K562 (cell line): ENCODE measurements around the gene UBAC2.

Experiments used
- CBX2 ChIP-seq: fragments of 200-600 bp; sonication (generic); IDR thresholded peaks from one replicate; pipeline ENCODE4 v1.6.1; 2012; ENCODE audit warnings: mild to moderate bottlenecking, low read length, inconsistent platforms; ENCODE audit not compliant: insufficient read depth, poor library complexity, severe bottlenecking
- CBX8 ChIP-seq: fragments of 200-600 bp; sonication (generic); IDR thresholded peaks from 2 replicates; pipeline ENCODE4 v1.6.1; 2012; ENCODE audit warnings: borderline replicate concordance, mixed run types, low read depth, mild to moderate bottlenecking, moderate library complexity, mixed read lengths, low read length, control low read depth, inconsistent platforms; ENCODE audit not compliant: poor library complexity, severe bottlenecking; ENCODE audit errors: extremely low read depth
- HMG20B ChIP-seq: fragments of 250-450 bp; sonication (Bioruptor Pico); IDR thresholded peaks from 2 replicates; pipeline ENCODE4 v1.5.0; 2021; ENCODE audit warnings: mild to moderate bottlenecking
- SAP30 ChIP-seq: fragments of 200-600 bp; sonication (generic); IDR thresholded peaks from 2 replicates; pipeline ENCODE4 v1.6.1; 2012; ENCODE audit warnings: borderline replicate concordance, low read depth, mild to moderate bottlenecking, moderate library complexity, low read length, control low read depth, inconsistent platforms; ENCODE audit not compliant: insufficient read depth, poor library complexity, severe bottlenecking
- ZNF143 ChIP-seq: sonication (generic); formaldehyde crosslinking; IDR thresholded peaks from 2 replicates; pipeline ENCODE4 v1.9.0; 2022; ENCODE audit warnings: mild to moderate bottlenecking, missing genetic modification reagents
- ZNF589 ChIP-seq: fragments of 200-800 bp; sonication (Bioruptor generic); IDR thresholded peaks from 2 replicates; pipeline ENCODE4 v1.6.1; 2016; ENCODE audit warnings: low read depth, missing genetic modification characterization, missing compliant biosample characterization
- ZNF764 ChIP-seq: fragments of 250-450 bp; sonication (Bioruptor Pico); IDR thresholded peaks from 2 replicates; pipeline ENCODE4 v1.4.0; 2020; ENCODE audit warnings: low read depth, mild to moderate bottlenecking, moderate library complexity
- TF ChIP-seq, protein P1 (sequence below): fragments of 450-650 bp; formaldehyde crosslinking; IDR thresholded peaks from 2 replicates; pipeline ENCODE4 v1.4.0; 2022; ENCODE audit warnings: missing genetic modification characterization
- TF ChIP-seq, protein P2 (sequence below): sonication (generic); formaldehyde crosslinking; IDR thresholded peaks from 2 replicates; pipeline ENCODE4 v1.8.0; 2022; ENCODE audit warnings: missing genetic modification reagents, mild to moderate bottlenecking, borderline replicate concordance
- TF ChIP-seq, protein P3 (sequence below): sonication (generic); formaldehyde crosslinking; IDR thresholded peaks from 2 replicates; pipeline ENCODE4 v1.9.0; 2022; ENCODE audit warnings: mild to moderate bottlenecking, missing genetic modification reagents
- TF ChIP-seq, protein P4 (sequence below), 3 experiments: IDR thresholded peaks in 2 of 3; conservative IDR thresholded peaks in 1 of 3; 2 replicates each; pipeline ENCODE4 v1.5.1; 2011 to 2012; ENCODE audit warnings: low read length in 3 of 3, mild to moderate bottlenecking in 3 of 3, control low read depth in 2 of 3, improper control_type of control experiment in 1 of 3, inconsistent platforms in 1 of 3, low read depth in 1 of 3, mixed read lengths in 1 of 3, moderate library complexity in 1 of 3; ENCODE audit not compliant: insufficient read depth in 2 of 3
- TF ChIP-seq, protein P5 (sequence below): sonication (generic); formaldehyde crosslinking; IDR thresholded peaks from 2 replicates; pipeline ENCODE4 v1.8.0; 2023; ENCODE audit warnings: mild to moderate bottlenecking, missing genetic modification reagents
- TF ChIP-seq, protein P6 (sequence below): sonication (generic); formaldehyde crosslinking; IDR thresholded peaks from 2 replicates; pipeline ENCODE4 v1.4.0; 2020; ENCODE audit warnings: mild to moderate bottlenecking, missing genetic modification reagents

DNA sequence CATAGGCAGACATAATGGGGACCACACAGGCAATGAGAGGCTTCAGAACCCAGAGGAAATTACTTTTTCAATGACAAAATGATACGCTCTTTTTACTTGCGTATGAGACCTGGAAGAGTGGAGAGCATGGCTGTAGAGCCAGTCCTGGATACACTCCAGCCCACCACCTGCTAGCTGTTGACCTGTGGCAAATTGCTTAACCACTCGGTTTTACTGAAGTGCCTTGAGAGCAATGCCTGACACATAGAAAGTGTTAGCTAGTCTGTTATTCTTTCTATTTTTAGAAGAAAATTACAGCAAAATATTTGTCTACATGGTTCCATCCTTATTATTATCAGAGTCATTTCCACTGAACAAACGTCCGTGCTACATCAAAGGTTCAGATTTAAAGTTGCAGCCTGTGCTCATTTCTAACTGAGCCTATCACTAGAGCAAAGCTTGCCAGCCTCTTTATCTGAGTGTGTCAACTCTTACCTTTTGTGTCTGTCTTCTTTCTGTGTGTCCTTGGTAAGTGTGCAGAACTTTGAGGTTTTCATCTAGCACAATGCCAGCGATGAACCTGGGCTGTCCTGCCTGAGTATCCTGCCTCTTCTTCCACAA is 116.1 kb downstream of the UBAC2 start:
- TF ChIP-seq, protein P1, sequence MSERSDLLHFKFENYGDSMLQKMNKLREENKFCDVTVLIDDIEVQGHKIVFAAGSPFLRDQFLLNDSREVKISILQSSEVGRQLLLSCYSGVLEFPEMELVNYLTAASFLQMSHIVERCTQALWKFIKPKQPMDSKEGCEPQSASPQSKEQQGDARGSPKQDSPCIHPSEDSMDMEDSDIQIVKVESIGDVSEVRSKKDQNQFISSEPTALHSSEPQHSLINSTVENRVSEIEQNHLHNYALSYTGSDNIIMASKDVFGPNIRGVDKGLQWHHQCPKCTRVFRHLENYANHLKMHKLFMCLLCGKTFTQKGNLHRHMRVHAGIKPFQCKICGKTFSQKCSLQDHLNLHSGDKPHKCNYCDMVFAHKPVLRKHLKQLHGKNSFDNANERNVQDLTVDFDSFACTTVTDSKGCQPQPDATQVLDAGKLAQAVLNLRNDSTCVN (CRISPR knock-in tag): no peak
- TF ChIP-seq HMG20B (CRISPR knock-in tag): no peak
- TF ChIP-seq, protein P2, sequence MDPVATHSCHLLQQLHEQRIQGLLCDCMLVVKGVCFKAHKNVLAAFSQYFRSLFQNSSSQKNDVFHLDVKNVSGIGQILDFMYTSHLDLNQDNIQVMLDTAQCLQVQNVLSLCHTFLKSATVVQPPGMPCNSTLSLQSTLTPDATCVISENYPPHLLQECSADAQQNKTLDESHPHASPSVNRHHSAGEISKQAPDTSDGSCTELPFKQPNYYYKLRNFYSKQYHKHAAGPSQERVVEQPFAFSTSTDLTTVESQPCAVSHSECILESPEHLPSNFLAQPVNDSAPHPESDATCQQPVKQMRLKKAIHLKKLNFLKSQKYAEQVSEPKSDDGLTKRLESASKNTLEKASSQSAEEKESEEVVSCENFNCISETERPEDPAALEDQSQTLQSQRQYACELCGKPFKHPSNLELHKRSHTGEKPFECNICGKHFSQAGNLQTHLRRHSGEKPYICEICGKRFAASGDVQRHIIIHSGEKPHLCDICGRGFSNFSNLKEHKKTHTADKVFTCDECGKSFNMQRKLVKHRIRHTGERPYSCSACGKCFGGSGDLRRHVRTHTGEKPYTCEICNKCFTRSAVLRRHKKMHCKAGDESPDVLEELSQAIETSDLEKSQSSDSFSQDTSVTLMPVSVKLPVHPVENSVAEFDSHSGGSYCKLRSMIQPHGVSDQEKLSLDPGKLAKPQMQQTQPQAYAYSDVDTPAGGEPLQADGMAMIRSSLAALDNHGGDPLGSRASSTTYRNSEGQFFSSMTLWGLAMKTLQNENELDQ (CRISPR knock-in tag): no peak
- TF ChIP-seq, protein P3, sequence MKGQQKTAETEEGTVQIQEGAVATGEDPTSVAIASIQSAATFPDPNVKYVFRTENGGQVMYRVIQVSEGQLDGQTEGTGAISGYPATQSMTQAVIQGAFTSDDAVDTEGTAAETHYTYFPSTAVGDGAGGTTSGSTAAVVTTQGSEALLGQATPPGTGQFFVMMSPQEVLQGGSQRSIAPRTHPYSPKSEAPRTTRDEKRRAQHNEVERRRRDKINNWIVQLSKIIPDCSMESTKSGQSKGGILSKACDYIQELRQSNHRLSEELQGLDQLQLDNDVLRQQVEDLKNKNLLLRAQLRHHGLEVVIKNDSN (CRISPR knock-in tag): no peak
- TF ChIP-seq, protein P4, sequence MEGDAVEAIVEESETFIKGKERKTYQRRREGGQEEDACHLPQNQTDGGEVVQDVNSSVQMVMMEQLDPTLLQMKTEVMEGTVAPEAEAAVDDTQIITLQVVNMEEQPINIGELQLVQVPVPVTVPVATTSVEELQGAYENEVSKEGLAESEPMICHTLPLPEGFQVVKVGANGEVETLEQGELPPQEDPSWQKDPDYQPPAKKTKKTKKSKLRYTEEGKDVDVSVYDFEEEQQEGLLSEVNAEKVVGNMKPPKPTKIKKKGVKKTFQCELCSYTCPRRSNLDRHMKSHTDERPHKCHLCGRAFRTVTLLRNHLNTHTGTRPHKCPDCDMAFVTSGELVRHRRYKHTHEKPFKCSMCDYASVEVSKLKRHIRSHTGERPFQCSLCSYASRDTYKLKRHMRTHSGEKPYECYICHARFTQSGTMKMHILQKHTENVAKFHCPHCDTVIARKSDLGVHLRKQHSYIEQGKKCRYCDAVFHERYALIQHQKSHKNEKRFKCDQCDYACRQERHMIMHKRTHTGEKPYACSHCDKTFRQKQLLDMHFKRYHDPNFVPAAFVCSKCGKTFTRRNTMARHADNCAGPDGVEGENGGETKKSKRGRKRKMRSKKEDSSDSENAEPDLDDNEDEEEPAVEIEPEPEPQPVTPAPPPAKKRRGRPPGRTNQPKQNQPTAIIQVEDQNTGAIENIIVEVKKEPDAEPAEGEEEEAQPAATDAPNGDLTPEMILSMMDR (IDR thresholded peaks at IDR 0.05 in 2 of 3, conservative IDR thresholded peaks at IDR 0.05 in 1 of 3; ENCODE audit: insufficient read depth in 2 of 3, low read depth in 1 of 3, low read length in 3 of 3): no peak
- TF ChIP-seq CBX8: no peak
- no peak for TF ChIP-seq ZNF764 (CRISPR knock-in tag)
- no peak for TF ChIP-seq ZNF143 (CRISPR knock-in tag)
- no peak for TF ChIP-seq CBX2
- TF ChIP-seq, protein P5, sequence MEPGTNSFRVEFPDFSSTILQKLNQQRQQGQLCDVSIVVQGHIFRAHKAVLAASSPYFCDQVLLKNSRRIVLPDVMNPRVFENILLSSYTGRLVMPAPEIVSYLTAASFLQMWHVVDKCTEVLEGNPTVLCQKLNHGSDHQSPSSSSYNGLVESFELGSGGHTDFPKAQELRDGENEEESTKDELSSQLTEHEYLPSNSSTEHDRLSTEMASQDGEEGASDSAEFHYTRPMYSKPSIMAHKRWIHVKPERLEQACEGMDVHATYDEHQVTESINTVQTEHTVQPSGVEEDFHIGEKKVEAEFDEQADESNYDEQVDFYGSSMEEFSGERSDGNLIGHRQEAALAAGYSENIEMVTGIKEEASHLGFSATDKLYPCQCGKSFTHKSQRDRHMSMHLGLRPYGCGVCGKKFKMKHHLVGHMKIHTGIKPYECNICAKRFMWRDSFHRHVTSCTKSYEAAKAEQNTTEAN (CRISPR knock-in tag): no peak
- TF ChIP-seq, protein P6, sequence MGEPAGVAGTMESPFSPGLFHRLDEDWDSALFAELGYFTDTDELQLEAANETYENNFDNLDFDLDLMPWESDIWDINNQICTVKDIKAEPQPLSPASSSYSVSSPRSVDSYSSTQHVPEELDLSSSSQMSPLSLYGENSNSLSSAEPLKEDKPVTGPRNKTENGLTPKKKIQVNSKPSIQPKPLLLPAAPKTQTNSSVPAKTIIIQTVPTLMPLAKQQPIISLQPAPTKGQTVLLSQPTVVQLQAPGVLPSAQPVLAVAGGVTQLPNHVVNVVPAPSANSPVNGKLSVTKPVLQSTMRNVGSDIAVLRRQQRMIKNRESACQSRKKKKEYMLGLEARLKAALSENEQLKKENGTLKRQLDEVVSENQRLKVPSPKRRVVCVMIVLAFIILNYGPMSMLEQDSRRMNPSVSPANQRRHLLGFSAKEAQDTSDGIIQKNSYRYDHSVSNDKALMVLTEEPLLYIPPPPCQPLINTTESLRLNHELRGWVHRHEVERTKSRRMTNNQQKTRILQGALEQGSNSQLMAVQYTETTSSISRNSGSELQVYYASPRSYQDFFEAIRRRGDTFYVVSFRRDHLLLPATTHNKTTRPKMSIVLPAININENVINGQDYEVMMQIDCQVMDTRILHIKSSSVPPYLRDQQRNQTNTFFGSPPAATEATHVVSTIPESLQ (CRISPR knock-in tag): no peak
- TF ChIP-seq SAP30: no peak
- TF ChIP-seq ZNF589: no peak
